Activated CD4-positive, alpha-beta T cell treated with anti-CD3 and anti-CD28 coated beads, Interleukin-2, amount 50 U/mL, for 48 hours (primary cell): ENCODE results near the gene CYP17A1.
A peak's percentile ranks its signal among the peaks of the same experiment; 100 is the strongest.
"Not testable (repeated sequence)": the region's sequence is repeated elsewhere in the genome, so short reads cannot be mapped to it uniquely, and the experiment has no call there.

Source experiments
- DNase-seq, 2 experiments: peaks; one replicate each; pipeline ENCODE4 v3.0.0-alpha.2; 2020

CYP17A1 gene

DNA sequence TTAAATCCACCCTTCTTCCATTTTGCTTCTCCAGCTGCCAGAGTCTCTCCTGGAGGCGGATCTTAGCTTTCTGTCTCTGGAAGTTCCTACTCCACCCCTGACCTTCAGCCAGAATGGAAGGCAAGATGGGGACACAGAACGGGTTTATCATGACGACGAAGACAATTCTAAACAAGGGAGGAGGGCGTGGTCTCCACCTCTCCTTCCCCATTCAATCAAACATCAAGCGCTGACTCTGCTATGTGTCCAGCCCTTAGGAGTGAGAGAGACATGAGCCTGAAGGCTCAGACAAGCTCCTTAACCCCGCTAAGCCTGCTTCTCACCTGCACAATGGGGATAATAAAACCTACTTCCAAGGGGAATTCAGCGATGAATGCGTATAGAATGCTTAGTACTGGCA lies 3.1 kb downstream of the CYP17A1 start:
- DNase-seq = no peak

DNA sequence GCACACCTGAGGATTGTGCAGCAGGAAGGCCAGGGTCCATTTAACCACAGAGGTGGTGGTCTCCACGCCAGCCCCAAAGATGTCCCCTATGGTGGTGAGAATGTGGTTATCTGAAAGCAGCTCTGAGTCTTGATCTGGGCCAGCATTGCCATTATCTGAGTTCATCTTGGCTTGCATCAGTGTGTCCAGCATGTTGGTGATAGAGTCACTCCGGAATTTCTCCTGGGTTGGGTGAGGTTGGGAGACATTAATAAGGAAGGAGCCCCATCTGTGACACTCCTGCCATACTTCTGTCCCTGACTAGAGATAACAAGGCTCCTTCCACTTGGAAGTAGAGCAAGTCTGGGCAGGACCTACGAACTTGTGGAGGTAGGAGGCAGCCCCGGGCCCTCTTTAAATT lies 4.2 kb downstream of the CYP17A1 start:
- DNase-seq = no peak

DNA sequence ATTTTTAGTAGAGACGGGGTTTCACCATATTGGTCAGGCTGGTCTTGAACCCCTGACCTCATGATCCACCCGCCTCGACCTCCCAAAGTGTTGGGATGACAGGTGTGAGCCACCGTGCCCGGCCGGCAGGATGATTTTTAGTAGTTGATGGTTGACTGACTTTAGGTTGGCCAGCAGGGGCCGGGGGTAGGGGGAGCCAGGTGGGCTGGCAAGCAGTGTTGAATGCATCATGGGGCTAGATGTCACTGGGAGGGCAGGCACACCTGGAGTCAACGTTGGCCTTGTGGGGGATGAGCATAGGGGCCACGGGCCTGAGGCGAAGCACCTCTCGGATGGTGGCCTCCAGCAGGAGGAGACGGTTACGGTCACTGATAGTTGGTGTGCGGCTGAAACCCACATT lies 5.0 kb downstream of the CYP17A1 start:
- DNase-seq = no peak

DNA sequence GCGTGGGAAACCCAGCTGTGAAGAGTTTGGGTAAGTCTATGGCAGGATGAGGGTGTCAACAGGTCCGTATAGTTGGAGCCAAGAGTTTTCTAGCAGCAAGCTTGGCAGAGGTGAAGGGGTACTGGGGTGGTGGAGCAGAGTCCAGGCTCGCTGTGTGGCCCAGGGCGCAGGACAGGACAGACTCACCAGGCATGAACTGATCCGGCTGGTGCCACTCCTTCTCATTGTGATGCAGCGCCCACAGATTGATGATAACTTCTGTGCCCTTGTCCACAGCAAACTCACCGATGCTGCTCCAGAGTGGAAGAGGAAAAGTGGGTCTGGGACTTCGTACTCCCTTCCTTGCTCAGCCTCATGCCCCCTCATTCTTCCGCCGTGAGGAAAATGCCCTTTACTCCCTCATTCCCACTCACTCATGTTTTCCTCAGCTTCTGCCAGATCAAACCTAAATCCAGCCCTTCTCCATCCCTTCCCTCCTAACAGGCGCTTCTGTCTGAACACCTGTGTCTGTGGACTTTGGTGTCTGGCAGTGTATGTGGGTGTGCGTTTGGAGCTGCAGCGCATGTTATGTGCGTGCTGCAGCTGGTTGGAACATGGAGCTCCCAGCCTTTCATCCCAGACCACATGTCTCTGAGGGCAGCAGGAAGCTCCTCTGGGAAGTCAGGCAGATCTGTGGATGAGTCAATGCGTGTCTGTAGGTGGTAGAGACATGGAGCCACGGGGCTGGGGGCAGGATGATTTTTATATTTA lies 5.7 kb downstream of the CYP17A1 start:
- no peak for DNase-seq

DNA sequence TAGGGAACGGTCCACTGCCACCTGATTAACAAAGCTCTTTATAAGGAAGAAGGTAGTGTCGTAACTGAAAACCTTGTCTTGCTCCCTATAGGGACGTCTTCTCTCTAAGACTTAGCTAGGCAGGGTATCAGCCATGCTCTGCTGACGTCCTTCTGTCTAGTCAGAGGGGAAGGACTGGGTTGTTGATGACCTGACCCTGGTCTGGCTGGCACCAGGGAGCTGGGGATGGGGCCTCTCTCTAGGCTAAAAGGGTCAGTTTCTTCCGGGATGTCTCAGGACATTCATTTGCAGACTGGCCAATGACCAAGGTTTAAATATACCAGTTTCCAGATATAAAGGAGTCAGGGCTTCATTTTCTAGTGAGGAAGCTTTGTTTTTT lies 9.6 kb downstream of the CYP17A1 start:
- no peak for DNase-seq

DNA sequence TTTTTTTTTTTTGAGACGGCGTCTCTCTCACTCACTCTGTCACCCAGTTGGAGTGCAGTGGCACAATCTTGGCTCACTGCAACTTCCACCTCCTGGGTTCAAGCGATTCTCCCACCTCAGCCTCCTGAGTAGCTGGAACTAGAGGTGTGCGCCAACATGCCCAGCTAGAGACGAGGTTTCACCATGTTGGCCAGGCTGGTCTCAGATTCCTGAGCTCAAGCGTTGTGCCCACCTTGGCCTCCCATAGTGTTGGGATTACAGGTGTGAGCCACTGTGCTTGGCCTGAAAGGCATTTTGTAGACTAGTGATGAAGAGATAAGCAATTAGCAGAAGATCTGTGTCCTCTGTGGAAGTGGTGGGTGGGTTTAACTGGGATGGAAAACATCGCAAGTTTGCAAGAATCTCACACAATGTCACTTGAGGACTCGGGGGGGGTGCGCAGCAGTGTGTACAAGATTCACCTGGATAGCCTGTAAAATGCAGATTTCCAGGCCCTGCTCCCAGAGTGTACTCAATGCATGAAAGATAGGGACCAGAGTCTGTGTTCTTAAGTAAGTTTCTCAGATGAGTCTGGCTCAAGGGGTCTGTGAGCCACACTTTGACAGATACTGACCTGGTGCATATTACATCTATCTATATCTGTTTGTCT lies 10.9 kb downstream of the CYP17A1 start:
- no peak for DNase-seq

DNA sequence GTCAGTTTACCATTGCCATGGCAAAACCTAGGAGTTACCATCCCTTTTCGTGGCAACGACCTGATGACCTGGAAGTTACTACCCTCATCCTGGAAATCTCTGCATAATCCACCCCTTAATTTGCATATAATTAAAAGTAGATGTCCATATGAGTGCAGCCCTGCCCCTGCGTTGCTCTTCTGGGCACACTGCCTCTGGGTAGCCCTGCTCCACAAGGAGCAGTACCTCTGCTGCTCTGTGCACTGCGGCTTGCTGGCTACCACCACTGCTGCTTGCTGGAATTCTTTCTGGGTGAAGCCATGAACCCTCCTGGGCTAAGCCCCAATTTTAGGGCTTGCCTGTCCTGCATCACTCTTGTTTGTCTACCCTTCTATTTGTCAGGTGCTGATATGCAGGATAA lies 12.5 kb downstream of the CYP17A1 start:
- no peak for DNase-seq

DNA sequence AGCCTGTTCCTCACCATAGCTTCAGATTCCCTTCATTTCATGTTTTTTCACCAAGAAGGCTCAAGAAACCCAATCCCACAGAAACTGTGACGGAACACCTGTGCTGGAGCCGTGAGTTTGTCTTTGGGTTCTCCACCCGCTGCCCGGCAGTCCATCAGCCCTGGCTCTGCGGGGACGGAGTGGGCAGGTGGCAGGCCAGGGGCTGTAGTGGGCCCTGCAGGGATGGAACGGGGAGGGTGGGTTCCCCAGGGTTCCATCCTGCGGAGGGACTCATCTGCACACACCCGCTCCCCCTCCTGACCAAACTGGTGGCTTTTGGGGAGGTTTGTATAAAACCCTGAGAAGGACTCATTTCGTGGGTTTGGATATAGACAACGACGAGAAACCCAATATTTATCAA lies 15.0 kb downstream of the CYP17A1 start:
- no peak for DNase-seq

DNA sequence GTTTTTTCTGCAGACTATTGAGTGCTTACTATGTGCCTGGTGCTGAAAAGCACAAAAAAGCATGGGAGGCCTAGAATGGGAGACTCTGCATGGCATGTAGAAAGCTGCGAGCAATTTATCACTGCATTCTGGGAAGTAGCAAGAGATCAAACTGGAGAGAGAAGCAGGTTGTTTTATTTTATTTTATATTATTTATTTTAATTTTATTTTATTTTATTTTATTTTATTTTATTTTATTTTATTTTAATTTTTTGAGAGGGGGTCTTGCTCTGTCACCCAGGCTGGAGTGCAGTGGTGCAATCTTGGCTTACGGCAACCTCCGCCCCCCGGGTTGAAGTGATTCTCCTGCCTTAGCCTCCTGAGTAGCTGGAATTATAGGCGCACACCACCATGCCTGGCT lies 17.2 kb downstream of the CYP17A1 start:
- not testable (repeated sequence) for DNase-seq

DNA sequence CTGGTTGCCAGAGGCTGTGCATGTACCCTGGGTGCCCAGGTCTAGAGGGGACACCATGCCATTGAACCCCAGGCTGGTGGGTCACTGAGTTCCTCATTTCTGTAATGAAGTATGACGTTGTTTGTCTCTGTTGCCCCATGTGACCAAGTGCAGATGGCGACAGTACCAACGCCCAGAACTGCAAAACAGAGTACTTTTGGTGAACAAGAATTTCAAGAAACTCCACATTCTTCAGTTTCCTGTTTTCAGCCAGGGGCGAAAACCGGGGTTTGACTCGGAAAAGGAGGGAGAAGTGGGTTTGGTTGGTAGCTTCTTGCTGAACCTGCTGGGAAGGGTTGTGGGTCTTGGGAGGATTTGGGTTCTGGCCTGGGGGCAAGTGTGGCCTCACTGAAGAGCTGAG lies 18.2 kb downstream of the CYP17A1 start:
- no peak for DNase-seq

DNA sequence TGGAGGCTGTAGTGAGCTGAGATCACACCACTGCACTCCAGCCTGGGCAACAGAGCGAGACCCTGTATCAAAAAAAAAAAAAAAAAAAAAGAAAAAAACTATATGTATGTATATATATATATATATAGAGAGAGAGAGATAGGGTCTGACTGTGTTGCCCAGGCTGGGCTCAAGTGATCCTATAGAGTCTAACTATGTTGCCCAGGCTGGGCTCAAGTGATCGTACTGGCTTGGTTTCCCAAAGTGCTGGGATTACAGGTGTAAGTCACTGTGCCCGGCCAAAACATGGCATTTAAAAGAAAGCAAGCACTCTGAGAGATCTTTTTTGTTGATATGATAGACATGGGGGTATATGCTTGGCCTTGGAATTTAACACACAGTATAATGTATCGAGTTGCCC lies 20.0 kb downstream of the CYP17A1 start:
- DNase-seq = no peak

DNA sequence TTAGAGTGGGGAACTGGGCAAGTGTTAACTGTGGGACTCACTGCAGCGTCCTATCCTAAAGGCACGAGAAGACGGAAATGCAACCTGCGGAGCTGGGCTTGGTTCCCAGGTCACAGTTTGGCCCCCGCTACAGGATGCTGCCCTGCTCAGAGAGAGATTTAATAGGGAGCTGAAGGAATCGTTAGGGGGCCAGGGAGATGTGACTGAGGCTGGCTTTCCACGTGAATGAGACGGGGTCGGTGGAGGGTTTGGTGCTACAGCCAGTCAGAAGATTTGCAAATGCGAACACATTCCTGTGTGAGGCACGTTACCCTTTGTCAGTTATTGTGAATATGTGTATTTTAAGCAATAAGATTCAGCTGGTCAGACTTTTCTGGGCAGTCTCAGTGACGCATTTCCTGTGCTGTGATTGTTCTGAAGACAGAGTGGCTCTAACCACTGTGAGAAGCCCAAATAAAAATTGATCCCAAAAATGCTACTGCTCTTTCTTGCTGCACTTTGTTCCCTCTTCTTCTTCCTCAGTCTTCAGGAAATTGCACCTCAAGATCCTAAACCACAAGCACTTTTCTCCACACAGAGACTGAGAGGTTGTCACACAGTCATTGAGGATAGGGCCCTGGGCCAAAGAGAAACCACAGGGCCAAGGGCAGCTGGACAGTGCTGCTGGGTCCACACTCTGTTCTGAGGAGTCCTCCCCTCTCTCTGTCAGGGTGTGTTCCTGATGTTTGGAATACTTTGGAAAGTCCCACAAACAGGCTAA lies 21.2 kb downstream of the CYP17A1 start:
- no peak for DNase-seq

DNA sequence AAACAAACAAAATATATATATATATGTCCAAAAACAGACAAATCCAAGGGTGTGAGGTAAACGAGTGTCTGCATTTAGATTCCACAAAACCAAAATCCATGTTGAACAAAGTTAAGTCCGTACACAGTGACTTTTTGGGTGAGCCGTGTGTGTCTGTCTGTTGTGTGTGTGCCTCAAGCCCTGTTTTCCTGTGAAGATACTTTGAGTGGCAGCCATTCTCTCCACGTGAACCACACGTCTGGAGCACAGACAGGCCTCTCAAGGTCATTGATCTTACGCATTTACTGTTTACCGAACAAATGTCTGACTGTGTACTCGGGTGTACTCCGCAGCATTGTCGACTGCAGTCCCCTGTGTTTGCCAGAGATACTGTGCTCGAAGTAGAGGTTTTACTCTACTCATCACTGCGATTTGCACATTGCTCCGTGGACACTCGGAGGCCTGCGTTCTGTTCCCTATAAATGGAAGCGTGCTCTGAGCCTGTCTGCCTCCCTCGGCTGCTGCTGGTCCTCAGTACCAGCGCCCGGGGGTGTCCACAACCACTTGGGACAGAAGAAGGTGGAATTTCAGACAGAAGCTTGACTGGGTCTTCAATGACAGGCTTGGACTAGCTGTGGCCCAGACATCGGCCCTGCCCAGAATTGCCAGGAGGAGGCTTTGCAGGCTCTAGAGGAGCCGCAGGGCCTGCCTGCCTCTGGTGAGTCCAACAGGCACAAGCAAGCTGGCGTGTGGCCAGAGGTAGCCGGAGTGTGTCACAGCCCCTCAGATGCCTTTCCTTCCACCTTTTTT lies 22.1 kb downstream of the CYP17A1 start:
- DNase-seq = no peak

DNA sequence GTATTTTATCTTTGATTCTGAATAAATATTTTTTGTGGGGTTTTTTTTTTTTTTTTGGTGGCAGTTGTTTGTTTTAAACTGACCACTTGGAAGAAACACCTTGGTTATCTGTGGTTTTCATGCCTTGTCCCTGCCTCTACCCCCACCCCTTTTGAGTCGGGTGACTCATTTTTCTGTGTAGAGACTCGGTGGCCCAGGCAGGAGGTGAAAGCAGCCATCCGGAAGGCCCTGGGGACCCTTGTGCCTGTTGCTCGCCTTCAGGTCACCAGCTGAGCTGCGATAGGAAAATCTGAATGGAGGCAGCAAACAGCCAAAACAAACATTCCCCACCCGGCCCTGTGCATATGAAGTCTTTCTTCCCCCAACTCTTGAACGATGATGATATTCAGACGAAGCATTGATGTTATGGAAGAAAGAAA lies 22.8 kb downstream of the CYP17A1 start:
- no peak for DNase-seq

DNA sequence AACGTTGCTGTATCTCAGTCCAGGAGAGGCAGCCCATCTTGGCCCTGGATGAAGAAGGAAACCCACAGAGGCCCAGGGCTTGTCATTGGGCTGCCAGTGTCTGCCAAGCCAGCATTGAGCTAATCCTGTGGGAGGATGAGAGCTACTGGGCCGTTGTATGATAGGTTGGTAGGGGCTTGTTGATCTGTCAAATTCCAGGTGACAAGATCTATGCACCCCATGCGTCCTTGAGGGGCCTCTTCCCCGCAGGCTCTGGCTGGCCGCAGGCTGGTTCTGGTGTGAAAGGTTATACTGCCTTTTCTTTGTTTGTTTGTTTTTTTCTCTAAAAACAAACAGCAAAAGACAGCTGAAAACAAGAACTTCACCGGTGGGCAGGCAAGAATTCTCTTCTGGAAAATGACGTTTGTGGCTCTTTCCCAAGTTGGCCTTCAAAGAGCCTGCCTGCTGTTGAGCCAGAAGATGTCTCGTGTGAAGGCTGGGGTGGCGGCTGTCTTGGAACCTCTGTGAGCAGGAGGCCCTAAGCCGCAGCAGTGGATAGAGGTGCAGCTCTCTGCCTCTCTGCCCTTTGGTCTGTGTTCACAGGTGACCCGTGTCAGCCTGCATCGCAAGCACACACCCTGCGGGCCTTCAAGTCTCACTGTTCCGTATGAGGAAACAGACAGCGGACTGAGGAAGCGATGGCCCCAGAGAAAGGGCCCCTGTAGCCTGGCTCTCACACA lies 23.3 kb downstream of the CYP17A1 start:
- no peak for DNase-seq

DNA sequence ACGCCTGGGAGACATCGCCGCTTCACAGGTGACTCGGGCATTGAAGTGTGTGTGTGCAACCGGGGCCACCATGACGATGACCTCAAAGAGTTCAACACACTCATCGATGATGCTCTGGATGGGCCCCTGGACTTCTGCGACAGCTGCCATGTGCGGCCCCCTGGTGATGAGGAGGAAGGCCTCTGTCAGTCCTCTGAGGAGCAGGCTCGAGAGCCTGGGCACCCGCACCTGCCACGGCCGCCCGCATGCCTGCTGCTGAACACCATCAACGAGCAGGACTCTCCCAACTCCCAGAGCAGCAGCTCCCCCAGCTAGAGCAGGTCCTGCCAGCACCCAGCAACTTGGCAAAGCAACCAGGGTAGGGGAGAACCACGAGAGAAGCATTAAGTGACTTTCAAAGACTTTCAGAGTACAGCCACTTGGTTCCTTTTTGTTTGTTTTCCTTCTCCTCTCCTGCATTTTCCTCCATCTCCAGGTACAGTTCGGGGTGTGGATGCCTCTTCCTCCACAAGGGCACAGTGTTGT lies 24.1 kb downstream of the CYP17A1 start:
- no peak for DNase-seq

DNA sequence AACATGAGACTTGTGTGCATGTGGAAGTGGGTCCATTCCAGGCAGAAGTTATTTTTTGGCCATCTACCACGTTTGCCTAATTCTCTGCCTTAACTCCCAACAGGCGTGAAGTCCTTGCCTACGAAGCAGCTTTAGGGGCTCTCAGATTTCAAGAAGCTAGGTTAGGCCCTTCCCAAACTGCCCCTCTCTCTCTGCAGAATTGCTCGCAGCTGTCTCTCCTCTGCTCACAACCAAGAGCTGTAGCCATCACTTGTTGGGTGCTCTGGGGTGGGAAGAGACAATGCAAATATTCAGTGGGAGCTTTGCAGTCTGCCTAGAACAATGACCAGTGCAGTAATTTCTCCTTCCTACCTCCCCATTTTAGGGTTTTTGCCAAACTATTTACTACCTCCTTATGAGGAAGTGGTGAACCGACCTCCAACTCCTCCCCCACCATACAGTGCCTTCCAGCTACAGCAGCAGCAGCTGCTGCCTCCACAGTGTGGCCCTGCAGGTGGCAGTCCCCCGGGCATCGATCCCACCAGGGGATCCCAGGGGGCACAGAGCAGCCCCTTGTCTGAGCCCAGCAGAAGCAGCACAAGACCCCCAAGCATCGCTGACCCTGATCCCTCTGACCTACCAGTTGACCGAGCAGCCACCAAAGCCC lies 24.9 kb downstream of the CYP17A1 start:
- DNase-seq = no peak

DNA sequence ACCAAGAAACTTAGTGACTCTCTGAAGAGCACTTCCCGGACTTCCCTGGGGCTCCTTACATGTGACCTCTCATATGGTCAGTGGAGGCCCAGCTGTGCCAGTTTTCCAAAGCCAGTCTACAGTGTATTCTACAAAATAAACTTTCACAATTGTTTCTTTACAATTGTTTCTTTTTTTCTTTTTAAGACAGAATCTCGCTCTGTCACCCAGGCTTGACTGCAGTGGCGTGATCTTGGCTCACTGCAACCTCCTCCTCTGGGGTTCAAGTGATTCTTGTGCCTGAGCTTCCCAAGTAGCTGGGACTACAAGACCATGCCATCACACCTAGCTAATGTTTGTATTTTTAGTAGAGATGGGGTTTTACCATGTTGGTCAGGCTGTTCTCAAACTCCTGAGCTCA lies 25.9 kb downstream of the CYP17A1 start:
- DNase-seq = no peak

DNA sequence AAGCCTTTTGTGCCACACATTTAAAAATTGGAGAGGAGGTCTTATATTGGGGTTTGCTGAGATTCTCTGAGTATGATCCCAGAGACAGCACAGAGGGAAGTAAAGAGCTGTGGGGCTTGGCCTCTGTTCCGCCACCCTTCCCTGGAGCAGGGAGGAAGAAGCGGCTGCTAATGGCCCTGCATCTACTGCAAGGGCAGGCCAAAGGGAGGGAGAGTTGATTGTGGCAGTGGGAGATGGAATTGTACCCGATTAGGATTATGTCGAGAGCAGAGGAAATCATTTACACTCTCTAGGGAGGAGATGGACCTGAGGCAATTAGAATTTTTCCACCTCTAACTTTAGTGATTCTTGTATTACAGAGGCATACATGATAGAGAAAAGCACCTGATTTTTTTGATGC lies 28.8 kb downstream of the CYP17A1 start:
- DNase-seq = no peak

DNA sequence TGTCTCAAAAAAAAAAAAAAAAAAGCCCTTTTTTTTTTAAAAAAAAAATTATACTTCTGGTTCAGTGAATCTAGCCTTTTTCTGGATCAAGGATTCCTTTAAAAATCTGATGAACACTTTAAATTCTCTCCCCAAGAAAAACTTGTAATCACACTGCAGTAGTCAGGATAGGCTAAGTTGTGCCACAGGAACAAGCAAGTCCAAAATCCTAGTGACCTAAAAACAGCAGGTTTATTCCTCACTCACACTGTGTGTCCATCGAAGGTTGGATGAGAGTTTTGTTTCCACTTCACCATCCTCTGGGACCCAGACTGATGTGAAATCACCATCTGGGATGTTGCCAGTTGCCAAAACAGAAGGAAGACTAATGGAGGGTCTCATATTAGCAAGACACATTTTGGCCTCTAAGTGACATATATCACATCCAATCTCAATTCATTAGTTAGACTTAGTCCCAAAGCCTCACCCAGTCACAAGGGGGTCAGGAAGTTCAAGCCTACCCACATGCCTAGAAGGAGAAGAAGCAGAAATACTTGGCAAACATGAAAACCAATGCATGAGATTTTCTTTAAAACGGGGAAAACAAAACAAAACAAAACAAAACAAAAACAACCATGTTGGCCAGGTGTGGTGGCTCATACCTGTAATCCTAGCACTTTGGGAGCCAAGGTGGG lies 32.7 kb downstream of the CYP17A1 start:
- no peak for DNase-seq

DNA sequence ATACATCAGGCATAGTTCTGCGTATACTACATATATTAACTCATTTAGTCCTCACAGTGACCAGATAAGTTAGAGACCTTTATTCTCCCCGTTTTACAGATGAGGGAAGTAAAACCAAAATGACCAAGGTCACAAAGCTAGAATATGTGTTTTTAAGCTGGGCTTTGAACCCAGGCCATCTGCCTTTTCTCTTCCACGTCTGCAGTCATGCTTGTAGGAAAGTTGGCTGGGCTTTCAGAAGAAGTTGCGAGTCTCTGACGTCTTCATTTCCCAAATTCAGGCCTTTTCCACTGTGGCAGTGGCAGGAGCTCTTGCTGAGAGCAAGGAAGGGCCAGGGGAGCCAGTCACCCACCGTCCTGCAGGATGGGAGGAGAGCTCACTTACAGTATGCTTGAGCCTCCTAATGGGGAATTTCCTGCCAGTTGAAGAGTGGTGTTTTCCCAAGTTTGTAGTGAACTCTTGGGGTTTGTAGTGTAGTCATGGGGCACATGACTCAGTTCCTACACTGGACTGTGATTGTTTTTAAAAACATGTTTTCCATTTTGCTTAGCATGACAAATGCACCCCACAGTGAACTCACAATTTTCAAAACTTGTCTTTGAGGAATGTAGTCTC lies 34.2 kb downstream of the CYP17A1 start:
- peak; percentile 20 to 35 for DNase-seq
